Choroid plexus epithelial cell (primary cell): ENCODE measurements around the gene GPR21.

Source experiments
- DNase-seq: peaks from one replicate; pipeline ENCODE4 v3.0.0-alpha.2; 2010; ENCODE audit warnings: low read depth
- H3K4me3 ChIP-seq: 2 replicates; pipeline ENCODE4 v1.5.1; 2011; ENCODE audit warnings: low read depth, mild to moderate bottlenecking, control low read depth, low read length, moderate library complexity
- CTCF ChIP-seq: conservative IDR thresholded peaks from 2 replicates; pipeline ENCODE4 v1.5.1; 2011; ENCODE audit warnings: low read depth, mild to moderate bottlenecking, control low read depth, inconsistent platforms, low read length, moderate library complexity

GPR21 gene

GRCh38 chr9:123083680-123084079 is 50.2 kb downstream of the GPR21 start:
- no peak for TF ChIP-seq CTCF
- DNase-seq: no peak
- H3K4me3 ChIP-seq: no peak overlapping the region

- DNase-seq: no peak
- no peak for TF ChIP-seq CTCF
These were observed 50.8 kb downstream of the GPR21 start for GRCh38 chr9:123084256-123084655.

More at GRCh38 chr9:123084256-123084655, 50.8 kb downstream of the GPR21 start:
- no peak overlapping the region for H3K4me3 ChIP-seq
